Thoracic aorta (tissue), 2 donors: ENCODE results near the gene UNC79. TPM values are rescaled to one million over a fixed set of nuclear protein-coding genes. Genes with fewer than 3 reads are reported as not detected.

Experiments
- ATAC-seq: fragments of 150-250 bp; one replicate; pipeline ENCODE4 v1.8.0; 2017; ENCODE audit warnings: low read depth; ENCODE audit not compliant: insufficient number of reproducible peaks, low FRiP score
- DNase-seq: peaks from one replicate; pipeline ENCODE4 v3.0.0-alpha.2; 2020; ENCODE audit warnings: low spot score
- H3K27ac ChIP-seq, 2 donors: fragments of 200-600 bp; sonication (generic); 1 replicate in 1 of 2; 2 replicates in 1 of 2; pipeline ENCODE4 v1.5.1; 2016; ENCODE audit warnings: mild to moderate bottlenecking in 2 of 2, moderate library complexity in 2 of 2
- H3K27me3 ChIP-seq: fragments of 200-600 bp; sonication (generic); replicated peaks from 2 replicates; pipeline ENCODE4 v1.6.0; 2016; ENCODE audit warnings: mild to moderate bottlenecking; ENCODE audit not compliant: insufficient read depth
- H3K36me3 ChIP-seq: fragments of 200-600 bp; sonication (generic); one replicate; pipeline ENCODE4 v1.5.1; 2016
- H3K4me1 ChIP-seq, 2 donors: fragments of 200-600 bp; sonication (generic); 1 replicate in 1 of 2; 2 replicates in 1 of 2; pipeline versions ENCODE4 v1.5.1 to v1.6.0; 2016; ENCODE audit warnings: low read depth in 2 of 2, mild to moderate bottlenecking in 1 of 2; ENCODE audit not compliant: control insufficient read depth in 1 of 2
- H3K4me3 ChIP-seq: fragments of 200-600 bp; sonication (generic); 2 replicates; pipeline ENCODE4 v1.5.1; 2016; ENCODE audit warnings: mild to moderate bottlenecking
- H3K9me3 ChIP-seq: fragments of 200-600 bp; sonication (generic); 2 replicates; pipeline ENCODE4 v1.5.1; 2016
- total RNA-seq, 2 donors: library from RNA; depleted of rRNA; stranded (reverse); fragments of >200 nt; gene quantifications; one replicate each; pipeline versions ENCODE4 v1.1.0 to v1.2.3, GENCODE V29; 2016
- TF ChIP-seq, protein P1 (sequence below): fragments of 200-600 bp; sonication (generic); IDR thresholded peaks from one replicate; pipeline ENCODE4 v1.5.1; 2019; ENCODE audit warnings: antibody characterized with exemption

UNC79 gene
- total RNA-seq, 2 donors from 2014 or later, result 0.14 to 0.21 TPM

DNA sequence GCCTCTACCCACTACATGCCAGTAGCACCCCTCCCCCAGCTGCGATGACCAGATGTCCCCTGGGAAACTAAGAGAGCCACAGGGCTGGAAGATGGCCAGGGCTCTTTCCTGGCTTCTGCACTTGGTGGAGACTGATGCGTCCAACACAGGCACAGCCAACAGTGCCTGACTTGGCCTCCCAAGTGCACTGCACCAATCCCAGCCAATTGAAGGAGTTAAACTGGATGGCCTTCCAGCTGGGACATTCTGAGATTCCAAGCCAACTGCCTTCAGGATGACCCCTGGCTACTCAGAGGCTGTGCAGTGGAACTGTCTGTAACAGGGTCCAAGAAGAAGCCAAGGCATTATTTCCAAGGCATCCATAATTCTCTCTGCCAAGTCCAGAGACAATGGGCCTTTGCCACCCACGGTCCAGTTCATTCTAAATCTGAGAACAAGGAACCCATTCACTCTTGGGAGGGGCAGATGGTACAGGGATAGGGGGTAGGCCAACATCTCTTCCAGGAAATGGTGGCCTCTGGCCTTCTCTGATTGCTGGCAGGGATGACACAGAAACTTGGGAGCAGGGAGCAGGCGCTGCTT is 322.3 kb downstream of the UNC79 start:
- Histone ChIP-seq H3K9me3 (no peaks in the 10 kb centered on the region), H3K27me3 (no peaks in the 10 kb centered on the region), H3K36me3 (no peaks in the 10 kb centered on the region), H3K4me1 (peaks cover 2 to 13% of the 10 kb centered on the region in 2 donors), H3K27ac (no peak overlapping the region), H3K4me3 (no peak overlapping the region)
- no peak for DNase-seq
- no peak for ATAC-seq
- TF ChIP-seq, protein P1, sequence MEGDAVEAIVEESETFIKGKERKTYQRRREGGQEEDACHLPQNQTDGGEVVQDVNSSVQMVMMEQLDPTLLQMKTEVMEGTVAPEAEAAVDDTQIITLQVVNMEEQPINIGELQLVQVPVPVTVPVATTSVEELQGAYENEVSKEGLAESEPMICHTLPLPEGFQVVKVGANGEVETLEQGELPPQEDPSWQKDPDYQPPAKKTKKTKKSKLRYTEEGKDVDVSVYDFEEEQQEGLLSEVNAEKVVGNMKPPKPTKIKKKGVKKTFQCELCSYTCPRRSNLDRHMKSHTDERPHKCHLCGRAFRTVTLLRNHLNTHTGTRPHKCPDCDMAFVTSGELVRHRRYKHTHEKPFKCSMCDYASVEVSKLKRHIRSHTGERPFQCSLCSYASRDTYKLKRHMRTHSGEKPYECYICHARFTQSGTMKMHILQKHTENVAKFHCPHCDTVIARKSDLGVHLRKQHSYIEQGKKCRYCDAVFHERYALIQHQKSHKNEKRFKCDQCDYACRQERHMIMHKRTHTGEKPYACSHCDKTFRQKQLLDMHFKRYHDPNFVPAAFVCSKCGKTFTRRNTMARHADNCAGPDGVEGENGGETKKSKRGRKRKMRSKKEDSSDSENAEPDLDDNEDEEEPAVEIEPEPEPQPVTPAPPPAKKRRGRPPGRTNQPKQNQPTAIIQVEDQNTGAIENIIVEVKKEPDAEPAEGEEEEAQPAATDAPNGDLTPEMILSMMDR, result no peak

DNA sequence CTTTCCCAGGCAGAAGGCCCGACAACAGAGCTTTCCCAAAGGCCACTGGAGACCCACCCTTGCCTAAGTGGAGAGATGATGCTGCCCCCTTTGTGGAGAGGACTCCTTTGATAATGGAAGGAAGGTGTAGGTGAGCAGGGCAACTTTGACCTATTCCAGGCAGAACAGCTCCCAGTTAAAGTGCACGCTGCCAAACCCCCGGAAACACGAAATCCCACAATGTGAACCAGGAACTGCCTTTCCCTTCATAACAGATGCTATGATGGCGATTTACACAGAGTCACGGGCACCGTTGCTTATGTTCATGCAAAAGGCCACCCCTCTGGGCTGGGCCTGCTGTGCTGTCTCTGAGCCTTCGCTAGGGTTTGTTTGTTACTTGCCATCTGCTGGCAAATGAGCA is 322.9 kb downstream of the UNC79 start:
- no peaks in the 10 kb centered on the region for H3K27me3 ChIP-seq
- no peaks in the 10 kb centered on the region for H3K36me3 ChIP-seq
- no peaks in the 10 kb centered on the region for H3K9me3 ChIP-seq
- no peak overlapping the region for H3K27ac ChIP-seq
- TF ChIP-seq, protein P1, result no peak
- DNase-seq (no peak), ATAC-seq (no peak)
- H3K4me3 ChIP-seq, result no peak overlapping the region
- peaks cover 2 to 13% of the 10 kb centered on the region in 2 donors for H3K4me1 ChIP-seq

DNA sequence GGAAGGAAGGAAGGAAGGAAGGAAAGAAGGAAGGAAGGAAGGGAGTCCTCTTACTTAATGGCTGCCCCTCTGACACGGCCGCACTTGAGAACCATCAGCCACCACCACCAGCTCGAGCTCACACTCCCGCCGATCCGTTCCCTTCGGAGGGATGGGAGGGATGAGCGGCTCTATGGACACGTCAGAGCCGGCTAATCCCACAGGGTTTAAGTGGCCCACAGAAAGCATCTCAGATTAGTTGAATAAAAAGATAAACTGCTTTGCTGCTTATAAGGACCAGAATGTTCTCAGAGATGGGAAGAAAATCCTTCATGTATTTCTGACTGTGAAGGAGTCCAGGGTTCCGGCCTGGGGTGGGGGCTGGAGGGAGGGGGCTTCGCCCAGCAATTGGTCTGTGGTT is 326.5 kb downstream of the UNC79 start:
- no peak overlapping the region for H3K27ac ChIP-seq
- no peaks in the 10 kb centered on the region for H3K36me3 ChIP-seq
- DNase-seq (no peak), ATAC-seq (no peak)
- no peaks in the 10 kb centered on the region for H3K27me3 ChIP-seq
- TF ChIP-seq, protein P1, result no peak
- H3K4me1 ChIP-seq, result peaks cover 6 to 32% of the 10 kb centered on the region in 2 donors
- H3K4me3 ChIP-seq, result no peak overlapping the region
- no peaks in the 10 kb centered on the region for H3K9me3 ChIP-seq

Other genes with a start within 250 kb of the UNC79 start
- gene MOAP1, start 246.0 kb upstream of the UNC79 start, total RNA-seq, result 10 to 100 TPM; 26.0 to 28.6 TPM
- 1 to 10 TPM; 3.2 to 5.2 TPM for gene LYSET, start 245.6 kb upstream of the UNC79 start, total RNA-seq
- 1 to 10 TPM; 3.1 to 3.2 TPM for gene GON7, start 223.9 kb upstream of the UNC79 start, total RNA-seq
- gene UBR7, start 223.7 kb upstream of the UNC79 start, total RNA-seq, result 10 to 100 TPM; 24.1 to 28.1 TPM
- 10 to 100 TPM; 21.9 to 30.5 TPM for gene BTBD7, start 97.9 kb upstream of the UNC79 start, total RNA-seq
- not detected for gene COX8C, start 83.8 kb upstream of the UNC79 start, total RNA-seq